Fibroblast of mammary gland (primary cell): ENCODE measurements around the gene FRRS1L.

Experiments used
- DNase-seq: peaks from one replicate; pipeline ENCODE4 v3.0.0-alpha.2; 2010; ENCODE audit warnings: low read depth
- H3K4me3 ChIP-seq: 2 replicates; pipeline ENCODE4 v1.5.1; 2011; ENCODE audit warnings: low read depth, mild to moderate bottlenecking, low read length, moderate library complexity; ENCODE audit not compliant: control insufficient read depth
- CTCF ChIP-seq: conservative IDR thresholded peaks from 2 replicates; pipeline ENCODE4 v1.5.1; 2011; ENCODE audit warnings: low read depth, low read length, inconsistent platforms; ENCODE audit not compliant: control insufficient read depth, insufficient read depth

The FRRS1L gene

GRCh38 chr9:109124121-109124520 is 42.9 kb downstream of the FRRS1L start:
- no peak overlapping the region for H3K4me3 ChIP-seq
- no peak for DNase-seq
- no peak for TF ChIP-seq CTCF

- no peak for DNase-seq
- TF ChIP-seq CTCF = no peak
- no peak overlapping the region for H3K4me3 ChIP-seq
Measured at GRCh38 chr9:109122726-109123621, 44.1 kb downstream of the FRRS1L start.

GRCh38 chr9:109121232-109121796 is 45.7 kb downstream of the FRRS1L start:
- no peak for TF ChIP-seq CTCF
- no peak overlapping the region for H3K4me3 ChIP-seq
- no peak for DNase-seq

- DNase-seq = no peak
- peak overlapping the region; percentile 34 for H3K4me3 ChIP-seq
- no peak for TF ChIP-seq CTCF
Measured at GRCh38 chr9:109120204-109120789, 46.8 kb downstream of the FRRS1L start.

GRCh38 chr9:109119439-109120203 is 47.4 kb downstream of the FRRS1L start, which contains the start of gene TMEM245:
Gene TMEM245, minus strand, starts transcription at chr9:109119947. Its CDS starts 34 bp downstream, at chr9:109119913.
- no peak for TF ChIP-seq CTCF
- DNase-seq = peak; percentile 99
- H3K4me3 ChIP-seq = peak within 1 kb of the TSS; percentile 82

- H3K4me3 ChIP-seq = peak overlapping the region; percentile 82
- no peak for DNase-seq
- no peak for TF ChIP-seq CTCF
Measured at GRCh38 chr9:109118808-109119438, 48.1 kb downstream of the FRRS1L start.
